Panc1 (cell line): ENCODE data around the gene COG3. TPM values are rescaled to one million over a fixed set of nuclear protein-coding genes. Genes with fewer than 3 reads are reported as not detected.

Experiments
- ATAC-seq: fragments of 200-7000 bp; cut with Tn5 transposase; 2 replicates; pipeline ENCODE4 v1.9.1; 2020; ENCODE audit warnings: mild to moderate bottlenecking, moderate library complexity
- BruUV-seq: library from RNA; stranded (reverse); fragments of 400-500 nt; replicated peaks from 2 replicates; lab custom pipeline; 2021; lab: Mats Ljungman, UMichigan
- CTCF ChIA-PET: fragments of 300-600 bp; sonication (Branson Sonifier 250); formaldehyde crosslinking; loops from one replicate; lab custom pipeline; 2022; ENCODE audit warnings: antibody characterized with exemption; lab: Charles Lee
- POLR2A ChIA-PET: fragments of 300-600 bp; sonication (Branson Sonifier 250); formaldehyde crosslinking; loops from one replicate; lab custom pipeline; 2022; ENCODE audit warnings: antibody characterized with exemption; lab: Charles Lee
- DNase-seq: peaks from one replicate; pipeline ENCODE4 v3.0.0-alpha.2; 2010; ENCODE audit warnings: low read depth, low spot score
- H3K27ac ChIP-seq: 2 replicates; pipeline ENCODE4 v1.5.1; 2011; ENCODE audit warnings: mild to moderate bottlenecking, low read length, inconsistent platforms
- H3K27me3 ChIP-seq: fragments of 200-500 bp; sonication (Bioruptor generic); 2 replicates; pipeline ENCODE4 v1.6.0; 2014; ENCODE audit warnings: low read length, inconsistent platforms; ENCODE audit not compliant: control insufficient read depth, insufficient read depth
- H3K36me3 ChIP-seq: fragments of 200-500 bp; sonication (Bioruptor generic); 2 replicates; pipeline ENCODE4 v1.5.1; 2014; ENCODE audit warnings: inconsistent platforms, mild to moderate bottlenecking, low read length, moderate library complexity; ENCODE audit not compliant: control insufficient read depth, insufficient read depth
- H3K4me1 ChIP-seq: 2 replicates; pipeline ENCODE4 v1.5.1; 2011; ENCODE audit warnings: inconsistent platforms, mild to moderate bottlenecking, low read length, moderate library complexity; ENCODE audit not compliant: control insufficient read depth, insufficient read depth
- H3K4me3 ChIP-seq, 2 experiments: 2 replicates each; pipeline ENCODE4 v1.5.1; 2011 to 2012; ENCODE audit warnings: low read depth in 2 of 2, low read length in 2 of 2, mild to moderate bottlenecking in 2 of 2, inconsistent platforms in 1 of 2, moderate library complexity in 1 of 2
- H3K9me3 ChIP-seq: fragments of 200-500 bp; sonication (Bioruptor generic); 2 replicates; pipeline ENCODE4 v1.5.1; 2014; ENCODE audit warnings: low read depth, mild to moderate bottlenecking, inconsistent platforms, low read length, moderate library complexity; ENCODE audit not compliant: control insufficient read depth, insufficient read depth
- CTCF ChIP-seq: fragments of 450-650 bp; IDR thresholded peaks from 2 replicates; pipeline ENCODE4 v1.5.1; 2017; ENCODE audit warnings: mild to moderate bottlenecking
- POLR2AphosphoS5 ChIP-seq: IDR thresholded peaks from 2 replicates; pipeline ENCODE4 v1.6.1; 2012; ENCODE audit warnings: mild to moderate bottlenecking, low read depth, low read length, moderate library complexity
- SIN3A ChIP-seq: IDR thresholded peaks from 2 replicates; pipeline ENCODE4 v1.6.1; 2012; ENCODE audit warnings: low read depth, mild to moderate bottlenecking, low read length, moderate library complexity, borderline replicate concordance; ENCODE audit not compliant: insufficient read depth
- TCF7L2 ChIP-seq: IDR thresholded peaks from 2 replicates; pipeline ENCODE4 v1.6.1; 2011; ENCODE audit warnings: mild to moderate bottlenecking, low read depth, low read length, inconsistent platforms
- in situ Hi-C: cut with HindIII; loops from 2 replicates; pipeline ENCODE4 v1.10.0; 2016; ENCODE audit warnings: low sequenced_read_pairs, low pct_unique_long_range_greater_than_20kb
- intact Hi-C: fragments of 100-400 bp; cut with micrococcal nuclease; formaldehyde crosslinking; loops from one replicate; pipeline ENCODE4 v1.10.0; 2022; ENCODE audit not compliant: unreplicated experiment
- total RNA-seq: library from RNA; stranded (reverse); gene quantifications from one replicate; pipeline ENCODE4 v1.2.1, GENCODE V29; 2021; ENCODE audit not compliant: unreplicated experiment
- TF ChIP-seq, protein P1 (sequence below), 2 experiments: IDR thresholded peaks; 2 replicates each; pipeline ENCODE4 v1.6.1; 2011 to 2012; ENCODE audit warnings: low read depth in 2 of 2, control low read depth in 1 of 2, low read length in 1 of 2, mild to moderate bottlenecking in 1 of 2, moderate library complexity in 1 of 2; ENCODE audit not compliant: insufficient read depth in 1 of 2

COG3 gene
- total RNA-seq, 1 experiment from 2014 or later: 13.6 TPM

- ChIA-PET POLR2A (no interaction called here), CTCF (no interaction called here)
- ATAC-seq (no peak), DNase-seq (no peak)
- TF ChIP-seq CTCF (no peak), SIN3A (no peak), TCF7L2 (no peak), POLR2AphosphoS5 (no peak)
- TF ChIP-seq, protein P1, sequence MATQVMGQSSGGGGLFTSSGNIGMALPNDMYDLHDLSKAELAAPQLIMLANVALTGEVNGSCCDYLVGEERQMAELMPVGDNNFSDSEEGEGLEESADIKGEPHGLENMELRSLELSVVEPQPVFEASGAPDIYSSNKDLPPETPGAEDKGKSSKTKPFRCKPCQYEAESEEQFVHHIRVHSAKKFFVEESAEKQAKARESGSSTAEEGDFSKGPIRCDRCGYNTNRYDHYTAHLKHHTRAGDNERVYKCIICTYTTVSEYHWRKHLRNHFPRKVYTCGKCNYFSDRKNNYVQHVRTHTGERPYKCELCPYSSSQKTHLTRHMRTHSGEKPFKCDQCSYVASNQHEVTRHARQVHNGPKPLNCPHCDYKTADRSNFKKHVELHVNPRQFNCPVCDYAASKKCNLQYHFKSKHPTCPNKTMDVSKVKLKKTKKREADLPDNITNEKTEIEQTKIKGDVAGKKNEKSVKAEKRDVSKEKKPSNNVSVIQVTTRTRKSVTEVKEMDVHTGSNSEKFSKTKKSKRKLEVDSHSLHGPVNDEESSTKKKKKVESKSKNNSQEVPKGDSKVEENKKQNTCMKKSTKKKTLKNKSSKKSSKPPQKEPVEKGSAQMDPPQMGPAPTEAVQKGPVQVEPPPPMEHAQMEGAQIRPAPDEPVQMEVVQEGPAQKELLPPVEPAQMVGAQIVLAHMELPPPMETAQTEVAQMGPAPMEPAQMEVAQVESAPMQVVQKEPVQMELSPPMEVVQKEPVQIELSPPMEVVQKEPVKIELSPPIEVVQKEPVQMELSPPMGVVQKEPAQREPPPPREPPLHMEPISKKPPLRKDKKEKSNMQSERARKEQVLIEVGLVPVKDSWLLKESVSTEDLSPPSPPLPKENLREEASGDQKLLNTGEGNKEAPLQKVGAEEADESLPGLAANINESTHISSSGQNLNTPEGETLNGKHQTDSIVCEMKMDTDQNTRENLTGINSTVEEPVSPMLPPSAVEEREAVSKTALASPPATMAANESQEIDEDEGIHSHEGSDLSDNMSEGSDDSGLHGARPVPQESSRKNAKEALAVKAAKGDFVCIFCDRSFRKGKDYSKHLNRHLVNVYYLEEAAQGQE (IDR thresholded peaks at IDR 0.05; ENCODE audit: insufficient read depth in 1 of 2, low read depth in 2 of 2, low read length in 1 of 2): no peak
- in situ Hi-C loops (no loop called here), intact Hi-C loops (no loop called here)
- H3K4me1 ChIP-seq: no peaks in the 10 kb centered on the region
- H3K9me3 ChIP-seq: no peaks in the 10 kb centered on the region
- BruUV-seq: no TSS peak
- H3K27ac ChIP-seq: no peak overlapping the region
- H3K36me3 ChIP-seq: no peaks in the 10 kb centered on the region
- no peaks in the 10 kb centered on the region for H3K27me3 ChIP-seq
- H3K4me3 ChIP-seq: no peak overlapping the region
Measured at GRCh38 chr13:45546410-45546765, 81.6 kb downstream of the COG3 start.

DNA sequence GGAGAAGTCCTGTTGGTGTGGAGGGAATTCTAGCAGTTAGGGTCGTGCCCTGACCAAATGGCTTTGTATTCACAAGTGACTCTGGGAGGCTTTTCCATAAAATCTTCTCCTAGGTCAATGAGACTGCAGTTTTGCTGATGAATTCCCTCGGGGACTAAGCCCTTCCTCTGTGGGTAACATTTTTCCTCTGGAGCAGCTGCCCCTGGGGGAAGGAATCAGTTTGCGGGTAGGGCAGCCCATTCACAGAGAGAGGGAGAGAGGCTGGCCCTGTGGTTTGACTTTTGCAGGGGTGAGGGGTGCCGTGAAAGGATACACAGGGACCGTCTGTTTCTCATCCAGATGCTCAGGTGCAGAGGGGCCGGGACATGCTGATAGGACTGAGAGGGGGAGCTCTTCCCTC, 83.5 kb downstream of the COG3 start:
- Histone ChIP-seq H3K27ac (no peak overlapping the region), H3K9me3 (no peaks in the 10 kb centered on the region), H3K36me3 (no peaks in the 10 kb centered on the region), H3K4me1 (no peaks in the 10 kb centered on the region), H3K4me3 (no peak overlapping the region), H3K27me3 (no peaks in the 10 kb centered on the region)
- in situ Hi-C loops: no loop called here
- intact Hi-C loops: no loop called here
- POLR2A ChIA-PET: no interaction called here
- TF ChIP-seq, protein P1 (IDR thresholded peaks at IDR 0.05; ENCODE audit: insufficient read depth in 1 of 2, low read depth in 2 of 2, low read length in 1 of 2): no peak
- TF ChIP-seq CTCF (no peak), SIN3A (no peak), POLR2AphosphoS5 (no peak), TCF7L2 (no peak)
- no peak for DNase-seq
- CTCF ChIA-PET: no interaction called here
- no peak for ATAC-seq
- no TSS peak for BruUV-seq
